ENCODE results near the gene APLP2. TPM values are rescaled to one million over a fixed set of nuclear protein-coding genes. Genes with fewer than 3 reads are reported as not detected.
"Not testable (repeated sequence)": the region's sequence is repeated elsewhere in the genome, so short reads cannot be mapped to it uniquely, and the experiment has no call there.

The APLP2 gene
- total RNA-seq, 2 donors from 2014 or later = 493 to 557 TPM

GRCh38 chr11:130106381-130106780 is 36.7 kb downstream of the APLP2 start:
- DNase-seq (ENCODE audit: low spot score) (no peak), ATAC-seq (ENCODE audit: insufficient number of reproducible peaks, low FRiP score, low read depth) (no peak)

GRCh38 chr11:130108671-130109070 is 39.0 kb downstream of the APLP2 start:
- H3K27ac ChIP-seq; H3K9me3 ChIP-seq; ATAC-seq (ENCODE audit: insufficient number of reproducible peaks, low FRiP score, low read depth); H3K27me3 ChIP-seq (replicated peaks; ENCODE audit: insufficient read depth); H3K4me1 ChIP-seq (ENCODE audit: control insufficient read depth in 1 of 2, low read depth in 2 of 2); H3K4me3 ChIP-seq; DNase-seq (ENCODE audit: low spot score): not testable (repeated sequence)
- peaks cover 15% of the 10 kb centered on the region for H3K36me3 ChIP-seq

More at GRCh38 chr11:130106381-130106780, 36.7 kb downstream of the APLP2 start:
- Histone ChIP-seq H3K27me3 (replicated peaks; ENCODE audit: insufficient read depth) (no peaks in the 10 kb centered on the region), H3K9me3 (no peaks in the 10 kb centered on the region), H3K27ac (no peak overlapping the region), H3K4me1 (ENCODE audit: control insufficient read depth in 1 of 2, low read depth in 2 of 2) (peaks cover 15 to 28% of the 10 kb centered on the region in 2 donors), H3K36me3 (peaks cover 15% of the 10 kb centered on the region), H3K4me3 (no peak overlapping the region)
- TF ChIP-seq CTCF (IDR thresholded peaks at IDR 0.05) = no peak

GRCh38 chr11:130109386-130109785 is 39.7 kb downstream of the APLP2 start:
- Histone ChIP-seq H3K4me3 (no peak overlapping the region), H3K36me3 (peaks cover 15% of the 10 kb centered on the region), H3K27me3 (replicated peaks; ENCODE audit: insufficient read depth) (no peaks in the 10 kb centered on the region), H3K9me3 (no peaks in the 10 kb centered on the region), H3K4me1 (ENCODE audit: control insufficient read depth in 1 of 2, low read depth in 2 of 2) (peaks cover 0 to 2% of the 10 kb centered on the region in 2 donors), H3K27ac (no peak overlapping the region)
- DNase-seq (ENCODE audit: low spot score) = no peak
- no peak for ATAC-seq (ENCODE audit: insufficient number of reproducible peaks, low FRiP score, low read depth)
- TF ChIP-seq CTCF (IDR thresholded peaks at IDR 0.05) = no peak

GRCh38 chr11:130110339-130111108 is 40.8 kb downstream of the APLP2 start:
- no peak for ATAC-seq (ENCODE audit: insufficient number of reproducible peaks, low FRiP score, low read depth)
- peaks cover 4% of the 10 kb centered on the region in 2 donors for H3K4me1 ChIP-seq (ENCODE audit: control insufficient read depth in 1 of 2, low read depth in 2 of 2)
- no peak for TF ChIP-seq CTCF (IDR thresholded peaks at IDR 0.05)
- no peak overlapping the region for H3K27ac ChIP-seq
- no peaks in the 10 kb centered on the region for H3K27me3 ChIP-seq (replicated peaks; ENCODE audit: insufficient read depth)
- peaks cover 15% of the 10 kb centered on the region for H3K36me3 ChIP-seq
- no peak overlapping the region for H3K4me3 ChIP-seq
- no peak for DNase-seq (ENCODE audit: low spot score)
- no peaks in the 10 kb centered on the region for H3K9me3 ChIP-seq

GRCh38 chr11:130112071-130112830 is 42.6 kb downstream of the APLP2 start:
- no peak for TF ChIP-seq CTCF (IDR thresholded peaks at IDR 0.05)
- no peak overlapping the region for H3K4me3 ChIP-seq
- peaks cover 5 to 8% of the 10 kb centered on the region in 2 donors for H3K4me1 ChIP-seq (ENCODE audit: control insufficient read depth in 1 of 2, low read depth in 2 of 2)
- peaks cover 15% of the 10 kb centered on the region for H3K36me3 ChIP-seq
- H3K27ac ChIP-seq = no peak overlapping the region
- H3K27me3 ChIP-seq (replicated peaks; ENCODE audit: insufficient read depth) = no peaks in the 10 kb centered on the region
- no peaks in the 10 kb centered on the region for H3K9me3 ChIP-seq
- ATAC-seq (ENCODE audit: insufficient number of reproducible peaks, low FRiP score, low read depth) (no peak), DNase-seq (ENCODE audit: low spot score) (no peak)

Measured in thoracic aorta (tissue), 2 donors.